Astrocyte (in vitro differentiated cells and primary cell): Measurements from ENCODE around the gene PRR5L.

Source experiments
- EZH2 ChIP-seq: IDR thresholded peaks from 2 replicates; pipeline ENCODE4 v1.6.1; 2012; ENCODE audit warnings: mild to moderate bottlenecking, low read length, inconsistent platforms; ENCODE audit not compliant: insufficient read depth
- TF ChIP-seq, protein P1 (sequence below): IDR thresholded peaks from 2 replicates; pipeline ENCODE4 v1.5.1; 2011; ENCODE audit warnings: low read depth, mild to moderate bottlenecking, inconsistent platforms, low read length, moderate library complexity; ENCODE audit not compliant: insufficient read depth

DNA sequence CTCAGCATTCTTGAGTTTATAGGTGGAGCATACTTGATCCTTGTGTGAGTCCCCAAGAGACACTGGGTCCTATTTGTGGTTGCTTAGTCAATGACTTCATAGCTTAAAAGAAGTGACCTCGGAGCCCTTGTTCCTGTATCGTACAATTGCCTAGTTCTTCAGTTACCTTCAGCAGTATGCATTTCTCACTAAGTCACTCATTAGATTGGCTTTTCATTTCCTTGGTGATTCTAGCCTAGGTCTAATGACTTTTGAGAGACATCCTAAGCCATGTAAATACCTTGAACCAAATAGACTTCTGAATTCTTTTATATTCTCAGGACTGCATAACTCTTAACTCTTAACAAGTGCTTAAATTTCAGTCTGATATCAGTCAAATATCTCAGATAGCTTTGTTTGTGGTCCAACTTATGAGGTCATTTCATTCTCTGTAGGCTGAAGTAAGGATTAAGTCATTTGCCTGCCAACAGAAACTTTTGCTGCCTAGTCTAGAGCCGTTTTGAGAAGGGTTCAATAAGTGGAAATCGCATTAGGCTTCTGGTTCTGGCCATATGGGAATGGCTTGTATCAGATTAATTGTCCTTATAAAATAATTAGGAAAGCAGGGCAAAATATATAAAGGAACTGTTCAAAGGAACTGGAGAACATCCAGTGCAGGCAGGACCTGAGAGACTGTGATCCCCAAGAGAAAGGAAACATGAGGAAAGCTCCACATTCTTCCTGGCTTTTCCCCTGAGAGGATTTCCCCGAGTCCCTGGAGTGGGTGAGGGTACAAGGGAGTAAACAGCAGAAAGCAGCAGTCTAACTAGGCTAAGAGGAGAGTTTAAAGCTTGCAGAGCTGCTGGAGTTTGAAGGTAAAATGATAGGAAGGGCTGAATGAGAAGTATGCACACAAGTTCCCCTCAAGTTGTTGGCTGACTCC lies 174.1 kb downstream of the PRR5L start:
- TF ChIP-seq, protein P1, sequence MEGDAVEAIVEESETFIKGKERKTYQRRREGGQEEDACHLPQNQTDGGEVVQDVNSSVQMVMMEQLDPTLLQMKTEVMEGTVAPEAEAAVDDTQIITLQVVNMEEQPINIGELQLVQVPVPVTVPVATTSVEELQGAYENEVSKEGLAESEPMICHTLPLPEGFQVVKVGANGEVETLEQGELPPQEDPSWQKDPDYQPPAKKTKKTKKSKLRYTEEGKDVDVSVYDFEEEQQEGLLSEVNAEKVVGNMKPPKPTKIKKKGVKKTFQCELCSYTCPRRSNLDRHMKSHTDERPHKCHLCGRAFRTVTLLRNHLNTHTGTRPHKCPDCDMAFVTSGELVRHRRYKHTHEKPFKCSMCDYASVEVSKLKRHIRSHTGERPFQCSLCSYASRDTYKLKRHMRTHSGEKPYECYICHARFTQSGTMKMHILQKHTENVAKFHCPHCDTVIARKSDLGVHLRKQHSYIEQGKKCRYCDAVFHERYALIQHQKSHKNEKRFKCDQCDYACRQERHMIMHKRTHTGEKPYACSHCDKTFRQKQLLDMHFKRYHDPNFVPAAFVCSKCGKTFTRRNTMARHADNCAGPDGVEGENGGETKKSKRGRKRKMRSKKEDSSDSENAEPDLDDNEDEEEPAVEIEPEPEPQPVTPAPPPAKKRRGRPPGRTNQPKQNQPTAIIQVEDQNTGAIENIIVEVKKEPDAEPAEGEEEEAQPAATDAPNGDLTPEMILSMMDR = no peak
- TF ChIP-seq EZH2 = no peak
